Activated T-helper 2 cell treated with anti-CD3 and anti-CD28 coated beads, Interferon-gamma antibody, Interleukin-2, Interleukin-4, amounts not matched to agents 10 μg/mL and 5 μg/mL and 100 μg/mL, durations not matched to agents 14 hours and 24 hours and 36 hours (primary cell): ENCODE measurements around the gene TMEM258. TPM values are rescaled to one million over a fixed set of nuclear protein-coding genes. Genes with fewer than 3 reads are reported as not detected.
A peak's percentile ranks its signal among the peaks of the same experiment; 100 is the strongest.

Source experiments
- DNase-seq: peaks from one replicate; pipeline ENCODE4 v3.0.0; 2021; ENCODE audit warnings: low spot score
- H3K27ac Mint-ChIP-seq: one replicate; pipeline ENCODE4 v1.8.0; 2021; ENCODE audit warnings: mixed read lengths
- H3K27me3 Mint-ChIP-seq: one replicate; pipeline ENCODE4 v1.8.0; 2021; ENCODE audit warnings: low read depth, mixed read lengths
- H3K36me3 Mint-ChIP-seq: one replicate; pipeline ENCODE4 v1.8.0; 2021; ENCODE audit warnings: low read depth, mixed read lengths
- H3K4me1 Mint-ChIP-seq: one replicate; pipeline ENCODE4 v1.8.0; 2021; ENCODE audit warnings: low read depth, mixed read lengths
- H3K4me3 Mint-ChIP-seq: one replicate; pipeline ENCODE4 v1.8.0; 2021; ENCODE audit warnings: low read depth, mild to moderate bottlenecking, moderate library complexity, mixed read lengths
- H3K9me3 Mint-ChIP-seq: one replicate; pipeline ENCODE4 v1.8.0; 2021; ENCODE audit warnings: mixed read lengths
- intact Hi-C: fragments of 100-400 bp; cut with micrococcal nuclease; formaldehyde crosslinking; loops from one replicate; pipeline ENCODE4 v1.15.1; 2023
- total RNA-seq: library from RNA; stranded (reverse); gene quantifications from 2 replicates; pipeline ENCODE4 v1.2.3, GENCODE V29; 2022

Gene TMEM258
- total RNA-seq, 1 donor from 2014 or later = 187 TPM

DNA sequence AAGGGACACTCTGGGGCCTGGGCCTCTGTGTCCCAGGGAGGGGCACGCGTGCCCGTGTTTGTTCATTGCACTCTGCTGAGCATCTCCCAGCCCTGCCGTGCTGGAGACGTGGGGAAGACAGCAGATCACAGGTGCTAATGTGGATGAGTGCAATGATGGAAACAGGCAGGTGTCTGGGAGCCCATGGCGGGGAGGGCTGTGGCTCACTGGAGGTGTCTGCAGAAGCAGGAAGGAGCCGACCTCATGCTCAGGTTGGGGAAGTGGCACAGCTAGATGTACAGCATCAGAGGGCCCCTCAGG lies 7.9 kb downstream of the TMEM258 start:
- peaks cover 3% of the 10 kb centered on the region for H3K4me1 Mint-ChIP-seq
- no peak overlapping the region for H3K4me3 Mint-ChIP-seq
- no peak for DNase-seq
- no peak overlapping the region for H3K27ac Mint-ChIP-seq
- H3K36me3 Mint-ChIP-seq = peaks cover 34% of the 10 kb centered on the region
- H3K9me3 Mint-ChIP-seq = no peaks in the 10 kb centered on the region
- H3K27me3 Mint-ChIP-seq = no peaks in the 10 kb centered on the region
- intact Hi-C loops = no loop called here

DNA sequence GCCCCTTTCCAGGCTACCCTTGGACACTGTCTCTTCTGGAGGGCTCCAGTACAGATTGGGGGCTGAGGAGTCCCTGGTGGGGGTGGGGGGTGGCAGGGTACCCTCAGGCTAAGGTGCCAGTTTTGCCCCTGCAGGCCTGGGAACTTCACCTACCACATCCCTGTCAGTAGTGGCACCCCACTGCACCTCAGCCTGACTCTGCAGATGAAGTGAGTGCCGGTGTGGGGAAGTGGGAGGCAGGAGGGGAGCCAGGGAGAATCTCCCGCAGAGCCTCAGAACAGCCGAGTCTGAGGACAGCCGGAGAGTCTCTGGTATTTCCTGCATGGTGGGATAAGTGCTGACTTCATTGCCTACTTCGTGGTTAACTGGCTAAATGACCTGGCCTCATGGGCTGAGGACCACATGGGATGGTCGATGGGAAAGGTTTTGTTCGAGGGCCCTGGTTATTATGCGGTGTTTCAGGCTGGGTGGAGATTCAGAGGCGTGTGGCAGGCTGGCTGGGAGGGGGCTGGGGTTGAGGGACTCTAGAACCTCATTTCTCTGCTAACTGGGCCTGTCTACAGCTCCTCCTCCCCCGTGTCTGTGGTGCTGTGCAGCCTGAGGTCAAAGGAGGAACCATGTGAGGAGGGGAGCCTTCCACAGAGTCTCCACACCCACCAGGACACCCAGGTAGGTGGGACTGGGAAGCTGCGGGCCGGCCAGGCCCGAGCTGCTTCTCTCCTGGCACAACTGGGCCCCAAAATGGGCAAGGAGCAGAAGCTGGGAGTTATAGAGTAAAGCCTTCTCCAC lies 8.5 kb downstream of the TMEM258 start:
- Mint-ChIP-seq H3K4me1 (no peaks in the 10 kb centered on the region), H3K9me3 (no peaks in the 10 kb centered on the region), H3K4me3 (no peak overlapping the region), H3K36me3 (peaks cover 29% of the 10 kb centered on the region), H3K27me3 (no peaks in the 10 kb centered on the region), H3K27ac (no peak overlapping the region)
- DNase-seq = no peak
- intact Hi-C loops = no loop called here

DNA sequence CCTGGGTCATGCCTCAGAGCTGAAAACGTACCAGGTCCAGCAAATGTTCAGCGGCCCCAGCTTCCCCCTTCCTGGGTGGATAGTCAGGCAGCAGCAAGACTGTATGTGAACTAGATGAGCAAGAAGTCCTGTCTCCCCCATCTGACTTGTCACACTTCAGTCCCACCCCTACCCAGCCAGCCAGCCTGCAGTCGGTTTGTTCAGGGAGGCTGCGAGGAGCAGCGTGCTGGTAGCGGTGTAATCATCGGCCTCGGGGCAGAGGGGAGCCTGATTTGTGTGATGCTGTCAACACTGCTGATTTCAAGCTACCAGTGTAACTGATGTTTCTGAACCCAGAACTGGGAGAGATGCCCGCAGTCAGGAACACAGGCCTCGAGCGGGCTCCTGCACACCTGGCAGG lies 9.6 kb downstream of the TMEM258 start:
- intact Hi-C loops = no loop called here
- peaks cover 4% of the 10 kb centered on the region for H3K4me1 Mint-ChIP-seq
- H3K36me3 Mint-ChIP-seq = peaks cover 19% of the 10 kb centered on the region
- H3K4me3 Mint-ChIP-seq = no peak overlapping the region
- H3K27me3 Mint-ChIP-seq = no peaks in the 10 kb centered on the region
- no peak overlapping the region for H3K27ac Mint-ChIP-seq
- no peak for DNase-seq
- H3K9me3 Mint-ChIP-seq = no peaks in the 10 kb centered on the region

DNA sequence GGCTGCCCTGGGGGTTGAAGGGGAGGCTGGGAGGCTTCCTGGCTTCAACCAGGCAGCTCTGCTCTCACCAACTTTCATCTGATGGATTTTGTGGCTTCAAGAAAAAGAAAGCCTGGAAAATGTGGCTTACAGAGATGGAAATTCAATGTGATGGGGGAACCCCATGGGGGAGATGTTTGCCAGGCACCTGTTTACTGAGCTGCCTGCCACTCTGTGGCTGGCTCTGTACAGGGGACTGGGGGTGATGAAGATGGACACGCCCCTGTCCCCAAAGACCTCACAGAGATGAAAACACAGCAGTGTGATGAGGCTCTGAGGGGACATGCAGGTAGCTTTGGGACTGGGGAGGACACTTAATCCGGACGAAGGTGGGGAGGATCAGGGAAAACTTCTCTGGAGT lies 10.1 kb downstream of the TMEM258 start:
- H3K4me1 Mint-ChIP-seq = peaks cover 6% of the 10 kb centered on the region
- H3K27ac Mint-ChIP-seq = no peak overlapping the region
- intact Hi-C loops = no loop called here
- DNase-seq = no peak
- peaks cover 15% of the 10 kb centered on the region for H3K36me3 Mint-ChIP-seq
- H3K9me3 Mint-ChIP-seq = no peaks in the 10 kb centered on the region
- no peak overlapping the region for H3K4me3 Mint-ChIP-seq
- H3K27me3 Mint-ChIP-seq = no peaks in the 10 kb centered on the region

DNA sequence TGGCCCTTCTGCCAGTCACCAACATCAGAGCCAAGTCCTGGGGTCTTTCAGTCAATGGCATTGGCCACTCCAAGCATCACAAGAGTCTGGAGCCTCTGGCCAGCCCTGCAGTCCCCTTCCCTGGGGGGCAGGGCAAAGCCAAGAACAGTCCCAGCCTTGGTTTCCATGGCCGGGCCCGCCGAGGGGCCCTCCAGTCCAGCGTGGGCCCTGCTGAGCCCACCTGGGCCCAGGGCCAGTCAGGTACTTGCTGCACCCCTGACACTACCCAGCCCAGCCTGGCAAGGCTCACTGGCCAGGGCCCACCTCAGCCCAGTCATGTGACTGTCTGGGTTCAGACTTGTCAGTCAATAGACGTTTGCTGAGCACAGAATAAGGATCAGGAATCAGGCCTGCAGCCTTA lies 10.8 kb downstream of the TMEM258 start:
- peaks cover 11% of the 10 kb centered on the region for H3K36me3 Mint-ChIP-seq
- H3K27me3 Mint-ChIP-seq = no peaks in the 10 kb centered on the region
- no peak overlapping the region for H3K27ac Mint-ChIP-seq
- intact Hi-C loops = no loop called here
- no peak overlapping the region for H3K4me3 Mint-ChIP-seq
- DNase-seq = no peak
- no peaks in the 10 kb centered on the region for H3K9me3 Mint-ChIP-seq
- peaks cover 11% of the 10 kb centered on the region for H3K4me1 Mint-ChIP-seq

DNA sequence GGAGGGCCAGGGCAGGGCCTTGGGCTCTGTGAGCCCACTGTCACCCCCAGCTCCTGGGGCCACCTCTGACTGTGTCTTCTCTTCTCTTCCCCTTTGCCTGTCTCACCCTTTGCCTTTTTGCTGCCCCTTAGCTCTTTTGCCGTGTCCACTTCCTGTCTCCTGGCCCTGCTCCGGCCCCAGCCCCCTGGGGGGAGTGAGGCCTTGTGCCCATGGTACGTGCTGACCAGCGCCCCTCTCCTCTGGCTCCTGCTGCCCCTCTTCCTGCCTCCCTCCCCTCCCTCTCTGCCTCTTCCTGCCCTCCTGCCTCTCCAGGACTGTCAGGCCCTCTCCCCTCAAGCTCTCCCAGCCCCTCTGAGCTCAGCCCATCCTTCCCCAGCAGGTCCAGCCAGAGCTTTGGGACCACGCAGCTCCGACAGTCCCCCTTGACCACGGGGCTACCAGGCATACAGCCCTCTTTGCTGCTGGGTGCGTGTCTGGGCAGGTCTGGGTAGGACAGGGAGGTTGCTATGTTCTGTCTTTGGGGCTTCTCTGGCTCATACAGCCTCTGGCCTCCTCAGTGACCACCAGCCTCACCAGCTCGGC lies 11.7 kb downstream of the TMEM258 start:
- intact Hi-C loops = no loop called here
- Mint-ChIP-seq H3K9me3 (no peaks in the 10 kb centered on the region), H3K4me1 (peaks cover 13% of the 10 kb centered on the region), H3K4me3 (no peak overlapping the region), H3K27me3 (no peaks in the 10 kb centered on the region), H3K36me3 (peaks cover 10% of the 10 kb centered on the region), H3K27ac (no peak overlapping the region)
- no peak for DNase-seq

DNA sequence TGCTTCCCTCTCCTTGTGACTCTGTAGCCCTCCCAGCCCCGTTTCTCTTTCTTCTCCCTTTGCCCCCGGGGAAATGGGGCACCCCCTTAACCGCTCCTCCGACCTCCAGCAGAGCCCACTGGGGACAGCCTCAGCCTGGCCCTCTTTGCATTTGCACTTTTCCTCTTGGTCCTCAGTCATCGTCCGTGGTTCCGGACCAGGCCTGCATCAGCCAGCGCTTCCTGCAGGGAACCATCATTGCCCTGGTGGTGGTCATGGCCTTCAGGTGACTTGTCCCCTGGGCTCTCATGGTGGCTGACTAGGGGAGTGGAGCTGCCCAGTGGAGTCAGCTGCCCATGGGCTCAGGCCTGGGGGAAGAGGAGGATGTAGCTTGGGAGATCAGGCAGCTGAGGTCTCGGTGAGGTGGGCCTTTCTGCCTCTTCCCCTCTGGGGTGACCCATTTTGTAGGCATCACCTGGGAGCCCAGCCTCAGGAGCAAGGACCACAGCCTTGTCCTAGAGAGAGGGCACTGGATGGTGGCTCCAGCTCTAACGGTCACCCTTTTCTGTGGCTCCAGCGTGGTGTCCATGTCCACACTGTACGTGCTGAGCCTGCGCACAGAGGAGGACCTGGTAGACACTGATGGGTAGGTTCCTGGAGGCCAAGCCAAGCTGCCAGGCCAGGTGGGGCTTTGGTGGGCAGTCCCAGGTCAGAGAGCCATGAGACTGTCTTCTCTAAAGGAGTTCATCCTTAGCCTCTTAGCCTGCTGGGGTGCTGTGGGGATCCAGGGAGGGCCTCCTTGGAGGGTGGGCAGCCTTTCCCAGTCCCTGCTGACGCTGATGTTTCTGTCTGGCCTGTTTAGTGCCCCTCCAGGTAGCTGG lies 12.5 kb downstream of the TMEM258 start:
- no peak for DNase-seq
- Mint-ChIP-seq H3K4me3 (no peak overlapping the region), H3K27me3 (no peaks in the 10 kb centered on the region), H3K36me3 (peaks cover 6% of the 10 kb centered on the region), H3K9me3 (no peaks in the 10 kb centered on the region), H3K27ac (no peak overlapping the region), H3K4me1 (peaks cover 13% of the 10 kb centered on the region)
- intact Hi-C loops = no loop called here

DNA sequence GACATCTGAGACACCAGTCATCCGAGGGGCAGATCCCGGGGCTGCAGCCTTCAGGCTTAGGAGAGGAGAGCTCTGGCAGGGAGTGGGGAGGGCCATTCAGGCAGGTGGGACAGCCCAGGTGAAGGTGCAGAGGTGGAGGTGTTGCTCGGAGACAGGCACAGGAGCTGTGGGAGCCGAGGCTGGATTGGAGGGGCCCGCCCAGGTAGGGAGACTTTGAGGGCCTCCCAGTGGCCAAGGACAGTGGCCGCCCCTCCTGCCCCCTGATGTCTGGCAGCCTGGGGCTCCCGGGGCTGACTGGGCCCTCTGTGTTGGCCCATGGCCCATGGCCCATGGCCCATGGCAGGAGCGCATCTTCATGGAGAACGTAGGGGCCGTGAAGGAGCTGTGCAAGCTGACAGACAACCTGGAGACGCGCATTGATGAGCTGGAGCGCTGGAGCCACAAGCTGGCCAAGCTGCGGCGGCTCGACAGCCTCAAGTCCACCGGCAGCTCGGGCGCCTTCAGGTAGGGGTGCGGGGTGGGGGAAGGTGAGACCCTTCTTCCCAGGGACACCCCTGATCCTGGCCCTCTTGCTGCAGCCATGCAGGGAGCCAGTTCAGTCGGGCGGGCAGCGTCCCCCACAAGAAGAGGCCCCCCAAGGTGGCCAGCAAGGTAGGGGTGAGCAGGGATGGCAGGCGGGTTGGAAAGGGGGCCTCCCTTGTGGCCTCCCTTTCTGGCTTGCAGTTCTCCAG lies 13.3 kb downstream of the TMEM258 start:
- intact Hi-C loops = no loop called here
- no peaks in the 10 kb centered on the region for H3K27me3 Mint-ChIP-seq
- H3K4me3 Mint-ChIP-seq = no peak overlapping the region
- H3K27ac Mint-ChIP-seq = no peak overlapping the region
- peaks cover 13% of the 10 kb centered on the region for H3K4me1 Mint-ChIP-seq
- no peak for DNase-seq
- H3K36me3 Mint-ChIP-seq = peaks cover 4% of the 10 kb centered on the region
- no peaks in the 10 kb centered on the region for H3K9me3 Mint-ChIP-seq

DNA sequence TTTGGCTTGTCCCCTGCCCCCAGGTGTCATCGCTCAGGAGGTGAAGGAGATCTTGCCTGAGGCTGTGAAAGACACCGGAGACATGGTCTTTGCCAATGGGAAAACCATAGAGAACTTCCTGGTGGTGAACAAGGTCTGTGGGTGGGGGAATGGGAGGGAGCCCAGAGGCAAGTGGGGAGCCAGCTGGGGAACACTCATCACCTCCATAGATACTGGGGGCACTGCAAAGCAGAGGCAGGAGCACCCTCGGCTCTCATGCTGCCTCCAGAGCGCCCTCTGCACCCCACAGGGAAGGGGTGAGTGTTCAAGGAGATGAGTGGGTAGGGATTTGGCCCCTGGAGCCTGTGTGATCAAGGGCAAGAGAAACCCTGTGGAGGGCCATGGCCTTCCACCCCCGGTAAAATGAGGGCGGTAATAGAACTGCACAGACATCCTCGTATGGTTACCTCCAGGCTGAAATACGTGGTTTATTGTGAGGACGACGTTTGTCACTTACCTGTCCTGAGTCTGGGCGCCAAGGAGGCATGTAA lies 14.0 kb downstream of the TMEM258 start:
- H3K4me3 Mint-ChIP-seq = peak overlapping the region; percentile 45
- H3K36me3 Mint-ChIP-seq = no peaks in the 10 kb centered on the region
- peaks cover 13% of the 10 kb centered on the region for H3K4me1 Mint-ChIP-seq
- no peaks in the 10 kb centered on the region for H3K27me3 Mint-ChIP-seq
- intact Hi-C loops = no loop called here
- DNase-seq = no peak
- no peaks in the 10 kb centered on the region for H3K9me3 Mint-ChIP-seq
- no peak overlapping the region for H3K27ac Mint-ChIP-seq

DNA sequence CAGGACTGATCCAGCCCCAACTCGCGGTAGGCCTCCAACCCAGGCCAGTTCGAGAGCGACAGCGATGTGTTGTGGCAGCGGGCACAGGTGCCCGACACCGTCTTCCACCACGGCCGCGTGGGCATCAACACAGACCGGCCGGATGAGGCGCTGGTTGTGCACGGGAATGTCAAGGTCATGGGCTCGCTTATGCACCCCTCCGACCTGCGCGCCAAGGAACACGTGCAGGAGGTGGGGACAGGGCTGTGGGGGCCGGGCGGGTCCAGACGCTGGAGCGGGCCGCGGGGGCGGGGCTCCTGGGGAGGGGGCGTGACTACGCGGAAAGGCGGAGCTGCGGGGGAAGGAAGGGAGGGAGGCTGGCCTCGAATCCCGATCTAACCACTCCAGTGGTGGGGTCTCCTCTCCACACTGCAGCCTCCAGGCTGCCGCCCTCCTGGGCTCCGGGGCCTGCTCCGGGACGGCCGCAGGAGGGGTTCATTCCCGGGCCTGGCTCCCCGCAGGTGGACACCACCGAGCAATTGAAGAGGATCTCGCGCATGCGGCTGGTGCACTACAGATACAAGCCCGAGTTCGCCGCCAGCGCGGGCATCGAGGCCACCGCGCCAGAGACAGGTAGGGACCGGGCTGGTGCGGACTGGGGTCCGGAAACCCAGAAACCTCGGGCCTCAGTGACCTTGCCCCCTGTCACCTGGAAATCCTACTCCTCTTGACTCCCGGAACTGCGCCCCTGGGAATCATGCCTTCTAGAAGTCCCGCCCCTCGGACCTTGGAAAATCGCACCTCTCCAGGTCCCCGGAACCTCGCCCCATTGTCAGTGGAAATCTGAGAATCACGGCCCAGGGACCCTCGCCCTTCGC lies 14.9 kb downstream of the TMEM258 start:
- Mint-ChIP-seq H3K36me3 (no peaks in the 10 kb centered on the region), H3K4me3 (peak overlapping the region; percentile 45), H3K27me3 (no peaks in the 10 kb centered on the region), H3K27ac (no peak overlapping the region), H3K4me1 (peaks cover 13% of the 10 kb centered on the region), H3K9me3 (no peaks in the 10 kb centered on the region)
- DNase-seq = peak; percentile 64
- intact Hi-C loops = loop anchor here (2.0 kb wide), 1 partner anchor 27 kb away; no protein-coding TSS in a partner anchor

DNA sequence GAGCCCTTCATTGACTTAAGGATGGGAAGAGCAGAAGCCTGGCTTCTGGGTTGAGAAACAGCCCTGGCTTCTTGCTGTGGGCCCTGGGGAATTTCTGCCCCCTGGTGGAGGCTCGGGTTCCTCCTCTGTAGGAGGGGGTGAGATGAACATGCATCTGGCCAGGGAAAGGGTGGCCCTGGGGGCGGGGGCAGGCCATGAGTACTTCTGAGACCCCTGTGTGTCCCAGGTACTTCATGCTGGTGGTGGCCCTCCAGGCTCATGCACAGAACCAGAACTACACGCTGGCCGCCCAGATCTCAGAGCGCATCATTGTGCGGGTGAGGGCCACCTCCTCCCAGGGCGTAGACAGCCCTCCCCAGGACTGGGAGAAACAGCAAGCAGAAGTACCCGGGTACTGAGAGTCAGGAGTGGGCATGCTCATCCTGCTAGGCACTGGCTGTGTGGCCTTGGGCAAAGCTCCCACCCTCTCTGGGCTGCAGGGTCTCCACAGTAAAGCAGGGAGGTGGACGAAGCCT lies 15.8 kb downstream of the TMEM258 start:
- intact Hi-C loops = loop anchor here (2.0 kb wide), 1 partner anchor 26 kb away; no protein-coding TSS in a partner anchor
- Mint-ChIP-seq H3K4me1 (peaks cover 13% of the 10 kb centered on the region), H3K9me3 (no peaks in the 10 kb centered on the region), H3K27ac (peak overlapping the region; percentile 17), H3K4me3 (peak overlapping the region; percentile 45), H3K36me3 (no peaks in the 10 kb centered on the region), H3K27me3 (no peaks in the 10 kb centered on the region)
- peak; percentile 55 for DNase-seq
